GM06990 (cell line): Measurements from ENCODE around the gene NPAS2.

ENCODE experiments used
- DNase-seq: peaks from one replicate; pipeline ENCODE4 v3.0.0-alpha.2; 2011; ENCODE audit not compliant: insufficient read length; ENCODE audit errors: extremely low read depth
- H3K27me3 ChIP-seq: replicated peaks from 2 replicates; pipeline ENCODE4 v1.6.0; 2011; ENCODE audit warnings: low read length; ENCODE audit not compliant: control insufficient read depth, insufficient read depth
- H3K36me3 ChIP-seq: 2 replicates; pipeline ENCODE4 v1.5.1; 2011; ENCODE audit warnings: low read length; ENCODE audit not compliant: control insufficient read depth, insufficient read depth
- H3K4me3 ChIP-seq: replicated peaks from 2 replicates; pipeline ENCODE4 v1.5.1; 2011; ENCODE audit warnings: low read depth, mild to moderate bottlenecking, control low read depth, low read length
- TF ChIP-seq, protein P1 (sequence below): IDR thresholded peaks from 2 replicates; pipeline ENCODE4 v1.5.1; 2011; ENCODE audit warnings: low read length, control low read depth, mild to moderate bottlenecking, inconsistent platforms; ENCODE audit not compliant: insufficient read depth, poor library complexity, severe bottlenecking

The NPAS2 gene

DNA sequence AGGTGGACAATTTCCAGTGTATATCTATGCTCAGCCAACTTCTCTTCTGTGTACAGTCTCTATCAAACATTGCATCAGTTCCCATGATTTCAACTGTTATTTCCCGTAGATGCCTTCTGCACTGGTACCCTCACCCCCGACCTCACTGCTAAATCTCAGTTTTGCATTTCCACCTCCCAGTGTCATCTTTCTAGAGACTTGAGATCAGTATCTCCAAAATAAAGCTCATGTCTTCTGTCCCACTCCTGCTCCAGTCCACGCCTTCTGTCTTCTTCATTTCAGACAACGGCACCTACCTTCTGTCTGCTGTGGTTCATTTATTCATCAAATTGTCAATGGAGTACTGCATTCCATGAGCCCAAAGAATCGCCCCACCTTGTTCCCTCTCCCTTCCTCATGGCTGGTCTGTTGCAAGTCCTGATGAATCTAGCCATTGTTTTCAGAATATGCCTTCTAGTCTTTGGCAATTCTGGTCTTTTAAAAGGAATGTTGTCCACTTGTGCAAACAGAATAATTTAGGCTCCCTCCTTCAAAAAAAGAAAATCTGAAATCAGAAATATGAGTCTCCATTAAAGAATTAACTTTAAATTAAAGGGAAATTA is 23.3 kb upstream of the NPAS2 start:
- H3K4me3 ChIP-seq, result no peak overlapping the region
- peaks cover 2% of the 10 kb centered on the region for H3K27me3 ChIP-seq
- TF ChIP-seq, protein P1, sequence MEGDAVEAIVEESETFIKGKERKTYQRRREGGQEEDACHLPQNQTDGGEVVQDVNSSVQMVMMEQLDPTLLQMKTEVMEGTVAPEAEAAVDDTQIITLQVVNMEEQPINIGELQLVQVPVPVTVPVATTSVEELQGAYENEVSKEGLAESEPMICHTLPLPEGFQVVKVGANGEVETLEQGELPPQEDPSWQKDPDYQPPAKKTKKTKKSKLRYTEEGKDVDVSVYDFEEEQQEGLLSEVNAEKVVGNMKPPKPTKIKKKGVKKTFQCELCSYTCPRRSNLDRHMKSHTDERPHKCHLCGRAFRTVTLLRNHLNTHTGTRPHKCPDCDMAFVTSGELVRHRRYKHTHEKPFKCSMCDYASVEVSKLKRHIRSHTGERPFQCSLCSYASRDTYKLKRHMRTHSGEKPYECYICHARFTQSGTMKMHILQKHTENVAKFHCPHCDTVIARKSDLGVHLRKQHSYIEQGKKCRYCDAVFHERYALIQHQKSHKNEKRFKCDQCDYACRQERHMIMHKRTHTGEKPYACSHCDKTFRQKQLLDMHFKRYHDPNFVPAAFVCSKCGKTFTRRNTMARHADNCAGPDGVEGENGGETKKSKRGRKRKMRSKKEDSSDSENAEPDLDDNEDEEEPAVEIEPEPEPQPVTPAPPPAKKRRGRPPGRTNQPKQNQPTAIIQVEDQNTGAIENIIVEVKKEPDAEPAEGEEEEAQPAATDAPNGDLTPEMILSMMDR, result no peak
- H3K36me3 ChIP-seq, result no peaks in the 10 kb centered on the region
- no peak for DNase-seq

DNA sequence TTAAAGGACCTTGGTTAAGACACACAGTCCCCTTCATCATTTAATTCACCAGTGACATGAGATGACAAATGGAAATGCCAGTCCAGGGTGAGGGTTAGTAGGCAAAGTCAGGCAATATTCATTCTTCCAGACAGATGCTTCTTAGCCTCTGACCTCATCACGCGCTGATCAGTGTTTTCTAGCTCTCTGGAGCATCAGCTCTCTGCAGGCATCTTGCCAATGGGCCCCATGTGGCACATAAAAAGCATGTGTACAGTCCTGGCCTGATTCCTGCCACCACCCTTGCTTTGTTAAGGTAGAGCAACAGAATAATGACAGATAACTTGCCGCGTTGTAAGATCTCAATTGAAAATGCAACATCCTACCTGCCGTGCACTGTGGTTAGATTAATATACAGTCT is 20.3 kb upstream of the NPAS2 start:
- no peak overlapping the region for H3K4me3 ChIP-seq
- peaks cover 2% of the 10 kb centered on the region for H3K27me3 ChIP-seq
- no peak for DNase-seq
- H3K36me3 ChIP-seq, result no peaks in the 10 kb centered on the region
- TF ChIP-seq, protein P1, result no peak

DNA sequence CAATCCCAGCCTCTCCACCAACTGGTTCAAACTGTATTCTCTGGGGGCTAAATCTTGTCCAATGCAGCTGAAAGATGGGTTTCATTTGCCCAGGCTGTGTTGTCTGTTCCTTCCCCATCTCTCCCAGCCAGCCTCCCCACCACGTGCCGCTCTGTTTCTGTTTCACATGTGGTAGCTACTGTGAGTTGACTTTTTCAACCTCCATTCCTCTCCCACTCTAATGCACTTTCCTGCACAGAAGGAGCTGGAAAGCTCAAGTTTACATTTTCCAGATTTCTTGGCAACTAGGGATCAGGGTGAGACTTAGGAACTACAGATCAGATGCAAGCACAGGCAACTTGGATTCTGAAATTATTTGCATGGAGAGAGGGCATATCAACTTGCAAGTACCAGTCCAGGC is 19.0 kb upstream of the NPAS2 start:
- H3K27me3 ChIP-seq, result peaks cover 2% of the 10 kb centered on the region
- H3K4me3 ChIP-seq, result no peak overlapping the region
- H3K36me3 ChIP-seq, result no peaks in the 10 kb centered on the region
- DNase-seq, result no peak
- TF ChIP-seq, protein P1, result no peak

DNA sequence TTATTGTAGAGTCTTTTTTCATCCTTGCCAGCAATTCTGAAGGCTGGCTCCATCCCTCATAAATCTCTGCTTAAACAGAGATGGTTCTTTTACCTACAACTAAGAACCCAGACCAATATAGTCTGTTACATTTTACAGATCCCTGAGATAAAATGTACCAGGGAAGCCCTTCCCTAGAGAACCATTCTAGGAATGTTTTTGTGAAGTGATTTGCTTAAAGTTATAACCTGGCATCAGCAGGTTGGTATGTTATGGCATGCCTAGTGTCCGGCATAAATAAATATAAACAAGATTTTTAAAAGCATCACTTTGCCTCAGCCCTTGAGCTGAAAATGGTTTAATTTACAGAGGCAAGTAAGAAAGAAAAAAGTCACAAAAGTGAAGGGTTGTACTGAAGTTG is 18.5 kb upstream of the NPAS2 start:
- no peak for DNase-seq
- peaks cover 2% of the 10 kb centered on the region for H3K27me3 ChIP-seq
- TF ChIP-seq, protein P1, result no peak

DNA sequence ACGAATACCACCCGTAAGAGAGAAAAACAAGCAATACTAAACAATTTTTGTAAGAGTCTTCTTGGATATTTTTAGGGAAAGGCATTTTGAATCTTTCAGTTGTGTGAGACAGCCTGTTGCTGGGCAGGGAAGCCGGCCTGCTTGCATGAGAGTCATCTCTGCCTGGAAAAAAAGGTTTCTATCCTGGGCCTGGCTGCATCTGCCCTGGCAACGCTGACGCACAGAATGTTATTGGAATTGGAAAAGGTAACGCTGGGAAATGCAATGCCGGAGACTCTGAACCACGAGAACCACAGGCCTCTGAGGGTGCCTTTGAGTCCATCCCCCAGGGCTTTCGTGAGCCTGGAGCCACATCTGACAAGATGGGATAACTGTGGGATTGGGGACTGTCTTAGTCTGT is 17.9 kb upstream of the NPAS2 start:
- Histone ChIP-seq H3K4me3 (no peak overlapping the region), H3K36me3 (no peaks in the 10 kb centered on the region), H3K27me3 (peaks cover 2% of the 10 kb centered on the region)
- TF ChIP-seq, protein P1, result no peak
- DNase-seq, result no peak

More for the DNA sequence above, 18.5 kb upstream of the NPAS2 start:
- Histone ChIP-seq H3K36me3 (no peaks in the 10 kb centered on the region), H3K4me3 (no peak overlapping the region)

DNA sequence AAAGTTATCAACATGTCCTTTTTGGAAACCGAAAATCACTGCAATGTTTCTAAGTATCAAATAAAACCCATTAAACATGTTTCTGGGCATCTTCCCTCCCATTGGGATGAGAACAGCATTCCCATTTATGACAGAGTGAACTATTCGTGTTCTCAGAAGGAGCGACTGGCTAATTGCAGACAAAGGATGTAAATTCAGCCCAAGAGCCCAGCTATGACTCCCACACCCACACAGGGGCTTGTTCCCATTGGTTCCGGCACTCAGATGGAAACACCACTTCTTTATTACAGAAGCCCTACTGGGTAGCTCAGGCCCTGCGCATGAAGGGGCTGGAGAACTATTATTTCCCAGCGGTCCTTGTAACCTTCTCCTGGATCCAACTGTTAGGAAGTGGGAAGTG is 16.6 kb upstream of the NPAS2 start:
- H3K36me3 ChIP-seq, result no peaks in the 10 kb centered on the region
- DNase-seq, result no peak
- H3K27me3 ChIP-seq, result peaks cover 2% of the 10 kb centered on the region
- H3K4me3 ChIP-seq, result no peak overlapping the region
- TF ChIP-seq, protein P1, result no peak
